ENCODE measurements around the gene CD300LF. TPM values are rescaled to one million over a fixed set of nuclear protein-coding genes. Genes with fewer than 3 reads are reported as not detected.

CD300LF gene
- total and polyA plus RNA-seq, 12 donors = 0.33 to 6.3 (median 1.3) TPM; not detected in 1

DNA sequence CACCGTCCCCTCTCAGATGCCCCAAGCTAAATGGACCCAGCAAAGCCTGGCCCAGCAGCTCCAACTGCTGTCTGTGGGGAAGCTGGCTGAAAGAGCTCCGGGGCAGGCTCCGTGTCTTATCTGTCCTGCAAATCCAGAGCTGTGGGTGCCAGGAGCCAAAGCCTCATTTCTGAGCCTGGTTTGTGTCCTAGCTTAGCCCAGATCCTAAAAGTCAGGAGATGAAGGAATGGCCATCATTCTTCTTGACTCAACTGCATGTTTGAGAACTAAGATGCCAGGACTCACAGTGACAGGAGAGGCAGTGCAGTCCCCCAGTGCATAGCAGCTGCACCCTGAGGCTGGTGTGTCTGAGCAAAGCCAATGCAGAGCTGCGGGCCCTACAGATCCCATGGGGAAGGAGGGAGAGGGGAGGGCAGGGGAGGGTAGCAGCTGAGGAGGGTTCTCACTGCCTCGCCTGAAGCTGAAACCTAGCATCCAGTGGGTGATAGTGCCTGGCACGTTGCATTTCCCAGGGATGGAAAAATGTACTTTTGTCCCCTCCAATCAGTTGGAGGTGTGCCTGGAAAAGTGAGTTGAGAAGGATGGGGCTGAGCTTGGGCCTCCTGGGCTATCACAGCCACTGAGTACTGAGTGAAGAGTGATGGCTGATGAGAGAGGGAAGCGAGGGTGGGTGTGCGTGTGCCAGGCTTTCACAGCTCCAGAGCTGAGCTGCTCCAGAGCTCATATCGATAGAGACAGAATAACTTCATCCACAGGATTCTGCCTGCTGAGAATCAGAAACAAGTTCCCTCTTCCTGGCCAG lies 64.7 kb downstream of the CD300LF start:
- WGBS, 4 donors = 49 to 71% (median 59%) methylated on average over 7 to 9 of the region's 9 CpGs
- DNase-seq = no peak
- TF ChIP-seq POLR2A (IDR thresholded peaks at IDR 0.05) = no peak
- TF ChIP-seq, protein P1, sequence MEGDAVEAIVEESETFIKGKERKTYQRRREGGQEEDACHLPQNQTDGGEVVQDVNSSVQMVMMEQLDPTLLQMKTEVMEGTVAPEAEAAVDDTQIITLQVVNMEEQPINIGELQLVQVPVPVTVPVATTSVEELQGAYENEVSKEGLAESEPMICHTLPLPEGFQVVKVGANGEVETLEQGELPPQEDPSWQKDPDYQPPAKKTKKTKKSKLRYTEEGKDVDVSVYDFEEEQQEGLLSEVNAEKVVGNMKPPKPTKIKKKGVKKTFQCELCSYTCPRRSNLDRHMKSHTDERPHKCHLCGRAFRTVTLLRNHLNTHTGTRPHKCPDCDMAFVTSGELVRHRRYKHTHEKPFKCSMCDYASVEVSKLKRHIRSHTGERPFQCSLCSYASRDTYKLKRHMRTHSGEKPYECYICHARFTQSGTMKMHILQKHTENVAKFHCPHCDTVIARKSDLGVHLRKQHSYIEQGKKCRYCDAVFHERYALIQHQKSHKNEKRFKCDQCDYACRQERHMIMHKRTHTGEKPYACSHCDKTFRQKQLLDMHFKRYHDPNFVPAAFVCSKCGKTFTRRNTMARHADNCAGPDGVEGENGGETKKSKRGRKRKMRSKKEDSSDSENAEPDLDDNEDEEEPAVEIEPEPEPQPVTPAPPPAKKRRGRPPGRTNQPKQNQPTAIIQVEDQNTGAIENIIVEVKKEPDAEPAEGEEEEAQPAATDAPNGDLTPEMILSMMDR (IDR thresholded peaks at IDR 0.05) = no peak
- intact Hi-C loops (cut with DNase I) = no loop called here
- Histone ChIP-seq H3K36me3 (replicated peaks in 1 of 2) (no peaks in the 10 kb centered on the region), H3K27ac (no peak overlapping the region), H3K27me3 (peaks cover 5% of the 10 kb centered on the region), H3K4me3 (no peak overlapping the region), H3K4me1 (replicated peaks in 1 of 2) (no peaks in the 10 kb centered on the region), H3K9me3 (replicated peaks in 1 of 3) (no peaks in the 10 kb centered on the region)

DNA sequence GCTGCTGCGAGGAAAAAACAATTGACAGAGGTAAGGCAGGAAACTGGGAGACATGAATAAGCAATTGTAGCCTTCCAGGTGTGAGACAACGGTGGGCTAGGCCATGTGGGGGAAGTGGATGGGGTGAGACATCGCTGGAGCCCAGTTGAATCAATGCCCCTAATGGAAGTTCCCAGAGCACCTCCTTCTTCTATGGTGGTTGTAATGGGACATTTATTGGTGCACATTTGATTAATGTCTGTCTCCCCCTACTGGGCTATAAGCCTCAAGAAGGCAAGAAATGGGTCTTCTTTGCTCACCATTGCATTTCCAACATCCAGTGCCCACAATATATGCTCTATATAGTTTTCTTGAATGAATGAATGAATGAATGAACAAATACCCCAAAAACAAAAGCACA lies 66.5 kb downstream of the CD300LF start:
- Histone ChIP-seq H3K36me3 (replicated peaks in 1 of 2) (no peaks in the 10 kb centered on the region), H3K9me3 (replicated peaks in 1 of 3) (no peaks in the 10 kb centered on the region), H3K27me3 (peaks cover 4% of the 10 kb centered on the region), H3K27ac (no peak overlapping the region), H3K4me1 (replicated peaks in 1 of 2) (no peaks in the 10 kb centered on the region), H3K4me3 (no peak overlapping the region)
- intact Hi-C loops (cut with DNase I) = no loop called here
- DNase-seq = no peak
- no peak for TF ChIP-seq POLR2A (IDR thresholded peaks at IDR 0.05)
- TF ChIP-seq, protein P1 (IDR thresholded peaks at IDR 0.05) = peak in 2 of 6 experiments; percentile 25 to 33
- WGBS, 4 donors = 60 to 65% (median 63%) methylated on average over 3 of the region's 3 CpGs

DNA sequence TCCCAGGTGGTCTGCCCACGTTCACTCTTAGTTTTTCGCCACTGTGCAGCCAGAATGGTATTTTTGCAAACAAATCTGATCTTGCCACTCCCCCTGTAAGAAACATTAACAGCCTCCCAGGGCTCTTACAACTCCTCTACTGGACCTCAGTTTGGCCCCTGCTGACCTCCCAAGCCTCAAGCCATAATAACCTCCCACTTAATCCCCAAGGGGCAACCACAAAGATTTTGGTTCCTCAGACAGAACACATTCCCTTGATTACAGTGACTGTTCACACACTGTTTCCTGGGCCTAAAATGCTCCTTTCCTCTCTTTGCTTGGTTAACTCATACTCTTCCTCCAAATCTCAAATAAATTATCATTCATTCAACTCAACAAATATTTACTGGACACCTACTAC lies 67.7 kb downstream of the CD300LF start:
- H3K9me3 ChIP-seq (replicated peaks in 1 of 3) = no peaks in the 10 kb centered on the region
- no peaks in the 10 kb centered on the region for H3K4me1 ChIP-seq (replicated peaks in 1 of 2)
- no peak overlapping the region for H3K27ac ChIP-seq
- H3K36me3 ChIP-seq (replicated peaks in 1 of 2) = no peaks in the 10 kb centered on the region
- H3K4me3 ChIP-seq = no peak overlapping the region
- H3K27me3 ChIP-seq = peaks cover 4% of the 10 kb centered on the region
- WGBS, 4 donors = 75 to 85% (median 80%) methylated on average over 2 of the region's 2 CpGs
- no peak for DNase-seq
- intact Hi-C loops (cut with DNase I) = no loop called here
- TF ChIP-seq, protein P1 (IDR thresholded peaks at IDR 0.05) = no peak
- no peak for TF ChIP-seq POLR2A (IDR thresholded peaks at IDR 0.05)

DNA sequence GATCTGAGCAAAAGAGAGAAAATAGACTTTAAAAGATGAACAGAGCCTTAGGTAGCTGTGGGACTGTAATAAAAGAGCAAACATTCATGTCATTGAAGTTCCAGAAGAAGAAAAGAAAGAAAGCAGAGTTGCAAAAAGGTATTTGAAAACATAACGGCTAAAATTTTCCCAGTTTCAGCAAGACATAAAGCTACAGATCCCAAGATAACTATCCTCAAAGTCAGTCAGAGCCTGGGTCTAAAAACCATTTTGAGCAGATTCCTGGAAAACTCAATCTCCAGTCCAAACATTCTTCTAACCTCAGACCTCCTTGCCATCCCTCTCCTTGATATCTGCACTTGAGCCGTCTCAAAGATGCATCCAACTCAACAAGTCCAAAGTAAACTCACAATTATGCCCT lies 68.3 kb downstream of the CD300LF start:
- TF ChIP-seq, protein P1 (IDR thresholded peaks at IDR 0.05) = no peak
- no peak for TF ChIP-seq POLR2A (IDR thresholded peaks at IDR 0.05)
- H3K9me3 ChIP-seq (replicated peaks in 1 of 3) = no peaks in the 10 kb centered on the region
- DNase-seq = no peak
- WGBS, 4 donors = 62 to 87% (median 72%) methylated on average over 2 of the region's 2 CpGs
- intact Hi-C loops (cut with DNase I) = no loop called here
- no peaks in the 10 kb centered on the region for H3K27me3 ChIP-seq
- H3K4me3 ChIP-seq = no peak overlapping the region
- H3K27ac ChIP-seq = no peak overlapping the region
- H3K36me3 ChIP-seq (replicated peaks in 1 of 2) = no peaks in the 10 kb centered on the region
- H3K4me1 ChIP-seq (replicated peaks in 1 of 2) = no peaks in the 10 kb centered on the region

Small RNA genes lying within 50 kb of the gene (microRNA-seq; reads per million reads assigned to microRNA genes)
- 49.6 to 107 (median 52.3) reads per million in 3 donors for gene MIR3615

Other genes starting within 250 kb of the CD300LF start
- 10 to 100 TPM in 6 of 9 donors, 1 to 10 TPM in 3; 1.6 to 26.6 (median 15.1) TPM for gene CD300A, start 246.3 kb downstream of the CD300LF start, total RNA-seq
- 10 to 100 TPM in 1 of 3 donors, 1 to 10 TPM in 2; 7.3 to 11.7 (median 8.5) TPM for gene CD300A, start 246.3 kb downstream of the CD300LF start, polyA plus RNA-seq
- under 1 TPM in 8 of 9 donors, not detected in 1; 0.17 to 0.95 (median 0.26) TPM for gene CD300LB, start 181.4 kb downstream of the CD300LF start, total RNA-seq
- under 1 TPM; 0.24 to 0.40 (median 0.30) TPM for gene CD300LB, start 181.4 kb downstream of the CD300LF start, polyA plus RNA-seq
- 1 to 10 TPM in 7 of 9 donors, under 1 TPM in 1, not detected in 1; 0.22 to 4.5 (median 2.5) TPM for gene CD300C, start 166.8 kb downstream of the CD300LF start, total RNA-seq
- gene CD300C, start 166.8 kb downstream of the CD300LF start, polyA plus RNA-seq = 1 to 10 TPM in 2 of 3 donors, under 1 TPM in 1; 0.64 to 1.2 (median 1.0) TPM
- not detected for gene CD300H, start 145.4 kb downstream of the CD300LF start, total RNA-seq
- gene CD300H, start 145.4 kb downstream of the CD300LF start, polyA plus RNA-seq = not detected
- not detected for gene CD300LD, start 120.6 kb downstream of the CD300LF start, total RNA-seq
- gene CD300LD, start 120.6 kb downstream of the CD300LF start, polyA plus RNA-seq = not detected
- under 1 TPM in 8 of 9 donors, not detected in 1; 0.06 to 0.96 (median 0.23) TPM for gene CD300E, start 89.2 kb downstream of the CD300LF start, total RNA-seq
- 1 to 10 TPM in 2 of 3 donors, under 1 TPM in 1; 0.71 to 2.4 (median 1.5) TPM for gene CD300E, start 89.2 kb downstream of the CD300LF start, polyA plus RNA-seq
- gene RAB37, start 24.3 kb upstream of the CD300LF start, total RNA-seq = 1 to 10 TPM in 8 of 9 donors, under 1 TPM in 1; 0.39 to 6.6 (median 3.5) TPM
- gene RAB37, start 24.3 kb upstream of the CD300LF start, polyA plus RNA-seq = 1 to 10 TPM in 2 of 3 donors, under 1 TPM in 1; 0.57 to 2.3 (median 2.0) TPM
- gene NHERF1, start 35.7 kb upstream of the CD300LF start, total RNA-seq = 100 to 1,000 TPM in 8 of 9 donors, 10 to 100 TPM in 1; 22.0 to 277 (median 211) TPM
- 100 to 1,000 TPM in 1 of 3 donors, 10 to 100 TPM in 2; 45.9 to 277 (median 57.8) TPM for gene NHERF1, start 35.7 kb upstream of the CD300LF start, polyA plus RNA-seq
- 100 to 1,000 TPM in 1 of 9 donors, 10 to 100 TPM in 8; 23.1 to 149 (median 57.4) TPM for gene NAT9, start 63.4 kb upstream of the CD300LF start, total RNA-seq
- 100 to 1,000 TPM in 2 of 3 donors, 10 to 100 TPM in 1; 91.6 to 112 (median 104) TPM for gene NAT9, start 63.4 kb upstream of the CD300LF start, polyA plus RNA-seq
- 10 to 100 TPM in 1 of 9 donors, 1 to 10 TPM in 7, under 1 TPM in 1; 0.42 to 16.4 (median 3.2) TPM for gene GRIN2C, start 147.0 kb upstream of the CD300LF start, total RNA-seq
- 1 to 10 TPM in 2 of 3 donors, under 1 TPM in 1; 0.70 to 6.1 (median 3.2) TPM for gene GRIN2C, start 147.0 kb upstream of the CD300LF start, polyA plus RNA-seq
- gene FDXR, start 160.1 kb upstream of the CD300LF start, total RNA-seq = 100 to 1,000 TPM; 314 to 835 (median 511) TPM
- gene FDXR, start 160.1 kb upstream of the CD300LF start, polyA plus RNA-seq = 100 to 1,000 TPM; 159 to 405 (median 254) TPM
- 10 to 100 TPM in 5 of 9 donors, 1 to 10 TPM in 4; 1.7 to 15.3 (median 10.4) TPM for gene FADS6, start 180.7 kb upstream of the CD300LF start, total RNA-seq
- gene FADS6, start 180.7 kb upstream of the CD300LF start, polyA plus RNA-seq = 1 to 10 TPM in 2 of 3 donors, under 1 TPM in 1; 0.92 to 5.1 (median 2.9) TPM
- 1 to 10 TPM in 7 of 9 donors, under 1 TPM in 2; 0.42 to 5.0 (median 1.3) TPM for gene USH1G, start 210.3 kb upstream of the CD300LF start, total RNA-seq
- gene USH1G, start 210.3 kb upstream of the CD300LF start, polyA plus RNA-seq = under 1 TPM; 0.40 to 0.72 (median 0.40) TPM
- gene OTOP2, start 211.3 kb upstream of the CD300LF start, total RNA-seq = under 1 TPM in 1 of 9 donors, not detected in 8; 0.11 TPM
- under 1 TPM in 1 of 3 donors, not detected in 2; 0.03 TPM for gene OTOP2, start 211.3 kb upstream of the CD300LF start, polyA plus RNA-seq
- not detected for gene OTOP3, start 223.0 kb upstream of the CD300LF start, total RNA-seq
- gene OTOP3, start 223.0 kb upstream of the CD300LF start, polyA plus RNA-seq = not detected